ENCODE measurements around the gene ENO1.

DNA sequence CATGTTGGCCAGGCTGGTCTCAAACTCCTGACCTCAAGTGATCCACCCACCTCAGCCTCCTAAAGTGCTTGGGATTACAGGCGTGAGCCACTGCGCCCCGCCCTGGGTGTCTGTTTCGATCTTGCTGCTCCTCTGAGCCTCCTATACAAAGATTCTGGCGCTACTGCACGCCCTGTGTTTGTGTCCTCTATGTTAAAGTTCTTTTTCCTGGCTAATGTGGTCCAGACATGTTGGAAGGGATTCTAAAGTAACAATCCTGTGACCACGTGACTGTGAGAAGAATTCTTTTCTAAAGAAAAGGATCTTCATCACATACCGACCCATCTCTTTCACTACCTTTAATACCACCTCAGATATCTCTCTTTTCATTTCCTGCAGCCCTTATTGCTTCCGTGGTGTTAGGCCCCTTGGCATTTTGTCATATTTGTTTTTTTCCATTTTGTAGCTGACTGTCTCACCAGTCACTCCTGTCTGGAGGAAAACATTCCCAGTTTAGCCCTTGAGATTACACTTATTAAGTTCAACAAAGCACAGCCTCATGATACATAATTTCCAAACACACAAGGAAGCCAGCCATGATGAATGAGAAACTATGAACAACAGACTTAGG, 27.2 kb upstream of the ENO1 start:
- TF ChIP-seq, protein P1, sequence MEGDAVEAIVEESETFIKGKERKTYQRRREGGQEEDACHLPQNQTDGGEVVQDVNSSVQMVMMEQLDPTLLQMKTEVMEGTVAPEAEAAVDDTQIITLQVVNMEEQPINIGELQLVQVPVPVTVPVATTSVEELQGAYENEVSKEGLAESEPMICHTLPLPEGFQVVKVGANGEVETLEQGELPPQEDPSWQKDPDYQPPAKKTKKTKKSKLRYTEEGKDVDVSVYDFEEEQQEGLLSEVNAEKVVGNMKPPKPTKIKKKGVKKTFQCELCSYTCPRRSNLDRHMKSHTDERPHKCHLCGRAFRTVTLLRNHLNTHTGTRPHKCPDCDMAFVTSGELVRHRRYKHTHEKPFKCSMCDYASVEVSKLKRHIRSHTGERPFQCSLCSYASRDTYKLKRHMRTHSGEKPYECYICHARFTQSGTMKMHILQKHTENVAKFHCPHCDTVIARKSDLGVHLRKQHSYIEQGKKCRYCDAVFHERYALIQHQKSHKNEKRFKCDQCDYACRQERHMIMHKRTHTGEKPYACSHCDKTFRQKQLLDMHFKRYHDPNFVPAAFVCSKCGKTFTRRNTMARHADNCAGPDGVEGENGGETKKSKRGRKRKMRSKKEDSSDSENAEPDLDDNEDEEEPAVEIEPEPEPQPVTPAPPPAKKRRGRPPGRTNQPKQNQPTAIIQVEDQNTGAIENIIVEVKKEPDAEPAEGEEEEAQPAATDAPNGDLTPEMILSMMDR (conservative IDR thresholded peaks at IDR 0.05): no peak
- TF ChIP-seq ZFX (IDR thresholded peaks at IDR 0.05): no peak
